GM12864 (cell line): ENCODE data around the gene EPSTI1.

ENCODE experiments used
- DNase-seq: peaks from one replicate; pipeline ENCODE4 v3.0.0-alpha.2; 2011; ENCODE audit warnings: low read depth
- H3K4me3 ChIP-seq: 2 replicates; pipeline ENCODE4 v1.5.1; 2011; ENCODE audit warnings: mild to moderate bottlenecking, low read depth, low read length, control low read depth
- CTCF ChIP-seq: IDR thresholded peaks from 2 replicates; pipeline ENCODE4 v1.5.1; 2011; ENCODE audit warnings: low read depth, mild to moderate bottlenecking, moderate library complexity, low read length, control low read depth, inconsistent platforms; ENCODE audit errors: missing control alignments

The EPSTI1 gene

GRCh38 chr13:43005460-43006236, 13.6 kb upstream of the EPSTI1 start:
- no peak overlapping the region for H3K4me3 ChIP-seq
- DNase-seq: no peak
- TF ChIP-seq CTCF: no peak

- no peak overlapping the region for H3K4me3 ChIP-seq
- no peak for DNase-seq
- no peak for TF ChIP-seq CTCF
These were observed 11.7 kb upstream of the EPSTI1 start for GRCh38 chr13:43003729-43004128.

DNA sequence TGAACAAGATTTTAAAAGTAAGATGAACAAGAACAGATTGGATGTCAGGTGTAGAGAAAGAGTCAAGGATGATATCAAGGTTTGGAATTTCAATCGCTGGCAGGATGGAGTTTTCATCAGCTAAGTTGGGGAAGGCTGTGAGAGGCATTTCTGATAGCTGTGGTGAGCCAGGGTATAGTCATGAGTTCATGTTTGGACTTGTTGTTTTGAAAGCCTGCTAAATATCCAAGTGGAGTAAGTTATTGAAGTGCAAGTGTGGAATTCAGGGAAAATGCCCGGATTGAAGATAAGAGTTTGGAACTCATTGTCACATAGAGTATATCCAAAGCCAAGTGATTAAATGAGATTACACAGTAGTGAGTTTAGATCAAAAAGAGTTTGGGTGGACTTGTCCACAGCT, 11.0 kb upstream of the EPSTI1 start:
- no peak overlapping the region for H3K4me3 ChIP-seq
- TF ChIP-seq CTCF: no peak
- no peak for DNase-seq

DNA sequence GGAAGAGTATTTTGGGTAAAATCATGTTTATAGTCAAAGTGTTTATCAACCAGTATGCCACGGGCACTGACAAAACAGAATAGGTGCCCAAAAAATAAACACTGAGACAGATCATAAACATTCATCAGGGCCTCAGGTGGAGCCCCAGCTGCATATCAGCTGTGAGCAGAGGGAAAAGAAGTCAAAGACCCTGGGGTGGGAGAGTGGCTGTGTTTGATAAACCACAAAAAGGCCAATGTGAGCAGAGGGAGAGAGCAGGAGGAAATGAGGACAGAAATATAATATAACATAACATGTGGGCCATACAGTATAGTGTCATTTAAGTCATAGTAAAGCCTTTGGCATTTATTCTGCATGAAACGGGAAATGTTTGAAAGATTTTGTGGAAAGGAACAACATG, 10.0 kb upstream of the EPSTI1 start:
- no peak for DNase-seq
- no peak for TF ChIP-seq CTCF
- H3K4me3 ChIP-seq: no peak overlapping the region

- H3K4me3 ChIP-seq: no peak overlapping the region
- no peak for DNase-seq
- no peak for TF ChIP-seq CTCF
These were observed 8.6 kb upstream of the EPSTI1 start for GRCh38 chr13:43000676-43001075.

- no peak for DNase-seq
- no peak overlapping the region for H3K4me3 ChIP-seq
- no peak for TF ChIP-seq CTCF
These were observed 7.5 kb upstream of the EPSTI1 start for GRCh38 chr13:42999491-42999890.

- no peak overlapping the region for H3K4me3 ChIP-seq
- DNase-seq: no peak
- no peak for TF ChIP-seq CTCF
These were observed 5.3 kb upstream of the EPSTI1 start for GRCh38 chr13:42997381-42997780.
